DND-41 (cell line): ENCODE measurements around the gene DNAJA3.

Experiments
- ATAC-seq: fragments of 200-7000 bp; cut with Tn5 transposase; 3 replicates; pipeline ENCODE4 v1.9.1; 2021; ENCODE audit warnings: low read depth; ENCODE audit not compliant: insufficient read depth
- DNase-seq: peaks from one replicate; pipeline ENCODE4 v3.0.0-alpha.2; 2020
- H2AFZ ChIP-seq: 2 replicates; pipeline ENCODE4 v1.6.0; 2012; ENCODE audit warnings: low read depth, low read length
- H3K27ac ChIP-seq: 2 replicates; pipeline ENCODE4 v1.5.1; 2012; ENCODE audit warnings: low read length, inconsistent platforms
- H3K27me3 ChIP-seq: fragments of 200-600 bp; sonication (generic); 2 replicates; pipeline ENCODE4 v1.6.0; 2012; ENCODE audit warnings: low read length, mild to moderate bottlenecking, inconsistent platforms; ENCODE audit not compliant: insufficient read depth, poor library complexity
- H3K36me3 ChIP-seq: 2 replicates; pipeline ENCODE4 v1.5.1; 2012; ENCODE audit warnings: low read length, inconsistent platforms; ENCODE audit not compliant: insufficient read depth
- H3K4me1 ChIP-seq: 2 replicates; pipeline ENCODE4 v1.5.1; 2012; ENCODE audit warnings: mild to moderate bottlenecking, low read length; ENCODE audit not compliant: insufficient read depth
- H3K4me2 ChIP-seq: 2 replicates; pipeline ENCODE4 v1.6.0; 2012; ENCODE audit warnings: mild to moderate bottlenecking, moderate library complexity, low read length, inconsistent platforms; ENCODE audit not compliant: insufficient read depth
- H3K4me3 ChIP-seq, 2 experiments: fragments of 200-600 bp in 1 of 2; shearing (Covaris generic) in 1 of 2; 2 replicates each; pipeline ENCODE4 v1.5.1; 2012 to 2016; ENCODE audit warnings: inconsistent platforms in 2 of 2, low read length in 2 of 2, mild to moderate bottlenecking in 2 of 2, low read depth in 1 of 2, moderate library complexity in 1 of 2
- H3K79me2 ChIP-seq: 2 replicates; pipeline ENCODE4 v1.6.0; 2012; ENCODE audit warnings: low read length, inconsistent platforms; ENCODE audit not compliant: insufficient read depth
- H3K9ac ChIP-seq: 2 replicates; pipeline ENCODE4 v1.6.0; 2012; ENCODE audit warnings: low read depth, mild to moderate bottlenecking, inconsistent platforms, low read length, moderate library complexity
- H3K9me3 ChIP-seq: 2 replicates; pipeline ENCODE4 v1.5.1; 2012; ENCODE audit warnings: low read length, moderate library complexity, mild to moderate bottlenecking, inconsistent platforms; ENCODE audit not compliant: insufficient read depth, severe bottlenecking
- H4K20me1 ChIP-seq: 2 replicates; pipeline ENCODE4 v1.6.0; 2012; ENCODE audit warnings: low read length; ENCODE audit not compliant: insufficient read depth
- CTCF ChIP-seq: IDR thresholded peaks from 2 replicates; pipeline ENCODE4 v1.5.1; 2012; ENCODE audit warnings: borderline replicate concordance, low read length, moderate library complexity, mild to moderate bottlenecking; ENCODE audit not compliant: poor library complexity, severe bottlenecking; ENCODE audit errors: extremely low read depth
- EZH2 ChIP-seq: IDR thresholded peaks from 3 replicates; pipeline ENCODE4 v1.6.1; 2012; ENCODE audit warnings: borderline replicate concordance, low read depth, mild to moderate bottlenecking, moderate library complexity, low read length, inconsistent platforms; ENCODE audit not compliant: severe bottlenecking

DNAJA3 gene

GRCh38 chr16:4412159-4412558 lies 13.5 kb upstream of the DNAJA3 start:
- Histone ChIP-seq H2AFZ (no peak overlapping the region), H3K36me3 (peaks cover 59% of the 10 kb centered on the region), H3K4me2 (no peak overlapping the region), H3K27me3 (no peaks in the 10 kb centered on the region), H3K4me3 (no peak overlapping the region), H3K4me1 (peaks cover 37% of the 10 kb centered on the region), H3K79me2 (peaks cover 69% of the 10 kb centered on the region), H4K20me1 (peaks cover 69% of the 10 kb centered on the region), H3K27ac (no peak overlapping the region), H3K9me3 (no peaks in the 10 kb centered on the region), H3K9ac (no peak overlapping the region)
- no peak for DNase-seq
- no peak for TF ChIP-seq EZH2
- TF ChIP-seq CTCF = no peak
- ATAC-seq = no peak

DNA sequence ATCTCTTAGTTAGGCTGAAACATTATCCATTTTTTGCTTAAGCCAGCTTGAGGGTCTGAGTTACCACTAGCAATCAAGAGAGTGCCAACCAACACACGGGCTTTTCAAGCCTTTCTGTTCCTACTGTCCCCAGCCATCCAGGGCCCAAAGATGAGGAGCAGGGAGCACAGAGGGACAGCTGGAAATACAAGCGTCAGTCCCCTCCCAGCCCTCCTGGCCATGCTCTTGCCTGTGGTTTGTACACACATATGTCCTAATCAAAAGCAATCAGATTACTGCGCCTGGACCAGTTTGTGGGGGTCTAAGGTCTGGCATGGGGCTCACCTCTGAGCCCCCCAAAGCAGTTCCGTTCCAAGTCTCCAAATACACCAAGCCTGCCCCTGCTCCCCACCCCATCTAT lies 12.8 kb upstream of the DNAJA3 start:
- H3K4me3 ChIP-seq = no peak overlapping the region
- no peak overlapping the region for H3K9ac ChIP-seq
- H3K4me1 ChIP-seq = peaks cover 37% of the 10 kb centered on the region
- H3K27ac ChIP-seq = no peak overlapping the region
- TF ChIP-seq CTCF = no peak
- no peak for TF ChIP-seq EZH2
- no peak for DNase-seq
- H2AFZ ChIP-seq = no peak overlapping the region
- peaks cover 69% of the 10 kb centered on the region for H3K79me2 ChIP-seq
- no peak for ATAC-seq
- peaks cover 64% of the 10 kb centered on the region for H4K20me1 ChIP-seq
- peaks cover 52% of the 10 kb centered on the region for H3K36me3 ChIP-seq
- peak overlapping the region; percentile 31; the same call in 1 of the 2 replicates for H3K4me2 ChIP-seq
- no peaks in the 10 kb centered on the region for H3K27me3 ChIP-seq
- H3K9me3 ChIP-seq = no peaks in the 10 kb centered on the region

DNA sequence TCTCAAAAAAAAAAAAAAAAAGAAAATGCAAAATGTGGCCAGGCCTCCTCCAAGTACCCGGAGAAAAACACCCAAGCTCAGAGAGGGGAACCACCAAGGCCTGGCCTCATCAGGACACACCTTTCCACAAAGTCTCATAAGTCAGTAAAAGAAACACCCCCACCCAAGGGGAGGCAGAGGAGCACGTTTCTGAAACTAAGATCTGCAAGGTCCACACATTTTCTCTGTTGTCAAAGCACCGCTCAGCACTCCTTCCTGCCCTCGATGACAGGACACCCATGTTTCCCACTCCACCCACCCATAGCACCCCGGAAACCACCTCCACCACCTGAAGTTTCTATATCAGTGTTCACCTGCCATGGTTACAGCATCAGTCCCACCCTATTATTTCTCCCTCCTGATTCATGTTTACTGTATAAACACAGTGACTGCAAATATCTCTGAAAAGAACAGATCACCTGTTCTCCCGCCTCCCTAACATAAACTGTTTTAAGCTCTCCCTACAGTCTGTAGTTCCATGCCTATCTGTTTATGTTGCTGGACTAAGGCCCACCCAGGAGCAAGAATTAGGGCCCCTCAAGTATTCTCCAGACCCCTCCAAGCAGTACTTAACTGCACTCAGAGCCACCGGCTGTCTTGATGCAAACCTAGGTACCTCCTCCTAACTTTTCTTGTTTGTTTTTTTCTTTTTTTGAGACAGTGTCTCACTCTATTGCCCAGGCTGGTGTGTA lies 11.3 kb upstream of the DNAJA3 start:
- no peak for ATAC-seq
- Histone ChIP-seq H3K9ac (peak overlapping the region; percentile 89), H3K79me2 (peaks cover 64% of the 10 kb centered on the region), H3K4me1 (peaks cover 37% of the 10 kb centered on the region), H3K27me3 (no peaks in the 10 kb centered on the region), H2AFZ (no peak overlapping the region), H3K4me3 (peak overlapping the region in 1 of 2 experiments; percentile 58; a peak in 1 of 4 replicates), H3K4me2 (peak overlapping the region; percentile 80), H3K27ac (no peak overlapping the region), H3K36me3 (peaks cover 40% of the 10 kb centered on the region), H3K9me3 (no peaks in the 10 kb centered on the region), H4K20me1 (peaks cover 52% of the 10 kb centered on the region)
- TF ChIP-seq EZH2 (no peak), CTCF (no peak)
- no peak for DNase-seq
